ENCODE data around the gene ASPSCR1. TPM values are rescaled to one million over a fixed set of nuclear protein-coding genes. Genes with fewer than 3 reads are reported as not detected.

Gene ASPSCR1
- total RNA-seq, 1 donor from 2014 or later: 38.2 TPM

GRCh38 chr17:82052638-82053059, 75.2 kb downstream of the ASPSCR1 start:
- intact Hi-C loops (cut with micrococcal nuclease): loop anchor here (5.0 kb wide), 1 partner anchor 45 kb away; the partner anchor contains the start of gene FASN

GRCh38 chr17:82053130-82053529, 75.7 kb downstream of the ASPSCR1 start:
- intact Hi-C loops (cut with micrococcal nuclease): loop anchor here (5.0 kb wide), 1 partner anchor 44 kb away; the partner anchor contains the start of gene FASN

- intact Hi-C loops (cut with micrococcal nuclease): loop anchor here (5.0 kb wide), 1 partner anchor 44 kb away; the partner anchor contains the start of gene FASN
These were observed 76.3 kb downstream of the ASPSCR1 start for GRCh38 chr17:82053556-82054263.

DNA sequence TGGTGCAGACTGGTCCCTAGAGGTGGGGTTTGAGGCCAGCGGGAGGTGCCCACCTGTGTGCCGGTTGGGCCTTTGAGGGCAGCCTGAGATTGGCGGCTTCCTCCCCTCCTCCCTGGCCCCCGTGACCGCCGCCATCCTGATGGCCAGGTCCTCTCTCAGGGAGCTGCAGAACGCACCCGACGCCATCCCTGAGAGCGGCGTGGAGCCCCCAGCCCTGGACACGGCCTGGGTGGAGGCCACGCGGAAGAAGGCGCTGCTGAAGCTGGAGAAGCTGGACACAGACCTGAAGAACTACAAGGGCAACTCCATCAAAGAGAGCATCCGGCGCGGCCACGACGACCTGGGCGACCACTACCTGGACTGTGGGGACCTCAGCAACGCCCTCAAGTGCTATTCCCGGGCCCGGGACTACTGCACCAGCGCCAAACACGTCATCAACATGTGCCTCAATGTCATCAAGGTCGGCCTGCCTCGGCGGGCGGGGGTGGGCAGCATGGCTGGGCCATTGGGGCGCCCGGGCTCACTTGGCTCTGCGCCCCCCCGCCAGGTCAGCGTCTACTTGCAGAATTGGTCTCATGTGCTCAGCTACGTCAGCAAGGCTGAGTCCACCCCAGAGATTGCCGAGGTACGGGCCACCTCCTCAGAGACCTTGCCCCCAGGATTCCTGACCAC, 77.1 kb downstream of the ASPSCR1 start:
- intact Hi-C loops (cut with micrococcal nuclease): loop anchor here (5.0 kb wide), 1 partner anchor 43 kb away; the partner anchor contains the start of gene FASN

DNA sequence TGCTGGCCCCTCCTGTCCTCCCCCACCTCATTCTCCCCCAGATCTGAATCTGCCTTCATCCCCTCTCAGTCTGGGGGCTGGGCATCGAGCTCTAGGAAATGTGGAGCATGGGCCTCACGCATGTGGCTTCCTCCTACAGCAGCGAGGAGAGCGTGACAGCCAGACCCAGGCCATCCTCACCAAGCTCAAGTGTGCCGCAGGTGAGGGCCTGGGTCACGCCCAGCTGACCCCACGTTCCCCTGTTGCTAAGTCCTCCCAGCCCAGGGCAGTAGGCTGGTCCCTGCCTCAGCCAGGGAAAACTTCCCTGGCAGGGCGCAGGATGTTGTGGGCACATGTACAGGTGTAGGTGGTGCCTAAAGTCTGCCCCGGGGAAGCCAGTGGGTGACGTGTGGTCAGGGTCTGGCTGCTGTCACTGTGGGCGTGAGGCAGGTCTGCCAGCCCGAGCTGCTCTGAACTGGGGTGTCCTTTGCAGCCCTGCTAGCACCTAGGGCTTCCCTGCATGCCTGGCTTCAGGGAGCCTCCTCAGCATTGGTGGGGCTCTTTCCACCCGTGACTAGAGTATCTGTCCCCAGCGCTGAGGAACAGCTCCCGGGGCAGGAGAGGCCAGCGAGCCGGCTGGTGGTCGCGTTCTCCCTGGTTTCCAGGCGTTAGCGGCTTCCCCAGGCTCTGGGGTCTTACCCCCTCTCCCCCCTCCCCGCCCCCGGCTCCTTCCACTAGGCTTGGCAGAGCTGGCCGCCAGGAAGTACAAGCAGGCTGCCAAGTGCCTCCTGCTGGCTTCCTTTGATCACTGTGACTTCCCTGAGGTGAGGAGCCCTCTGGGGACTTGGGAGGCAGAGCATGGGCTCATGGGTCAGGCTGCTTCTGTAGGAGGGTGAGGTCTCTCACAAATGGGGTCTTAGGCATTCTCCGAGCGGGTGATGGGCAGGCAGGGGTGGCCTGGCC, 77.9 kb downstream of the ASPSCR1 start:
- intact Hi-C loops (cut with micrococcal nuclease): no loop called here

DNA sequence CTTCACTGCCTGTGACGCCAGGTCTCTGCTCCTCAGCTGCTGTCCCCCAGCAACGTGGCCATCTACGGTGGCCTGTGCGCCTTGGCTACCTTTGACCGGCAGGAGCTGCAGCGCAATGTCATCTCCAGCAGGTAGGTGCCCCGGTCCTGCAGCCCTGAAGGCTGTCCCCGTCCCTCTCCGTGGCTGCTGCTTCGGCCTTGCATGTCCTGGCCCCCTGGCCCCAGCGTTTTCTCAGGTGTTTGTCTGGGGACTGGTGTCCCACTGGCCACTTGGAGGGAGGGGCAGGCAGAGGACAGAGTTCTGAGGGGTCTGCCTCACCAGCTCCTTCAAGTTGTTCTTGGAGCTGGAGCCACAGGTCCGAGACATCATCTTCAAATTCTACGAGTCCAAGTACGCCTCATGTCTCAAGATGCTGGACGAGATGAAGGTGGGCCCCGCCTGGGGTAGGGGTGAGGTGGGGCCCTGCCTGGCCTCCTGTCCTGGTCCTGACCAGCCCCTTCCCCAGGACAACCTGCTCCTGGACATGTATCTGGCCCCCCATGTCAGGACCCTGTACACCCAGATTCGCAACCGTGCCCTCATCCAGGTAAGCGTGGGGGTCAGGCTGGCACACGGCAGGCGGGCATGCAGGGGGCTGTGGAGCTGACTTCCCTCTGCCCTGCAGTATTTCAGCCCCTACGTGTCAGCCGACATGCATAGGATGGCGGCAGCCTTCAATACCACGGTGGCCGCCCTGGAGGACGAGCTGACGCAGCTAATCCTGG, 78.7 kb downstream of the ASPSCR1 start:
- intact Hi-C loops (cut with micrococcal nuclease): no loop called here

DNA sequence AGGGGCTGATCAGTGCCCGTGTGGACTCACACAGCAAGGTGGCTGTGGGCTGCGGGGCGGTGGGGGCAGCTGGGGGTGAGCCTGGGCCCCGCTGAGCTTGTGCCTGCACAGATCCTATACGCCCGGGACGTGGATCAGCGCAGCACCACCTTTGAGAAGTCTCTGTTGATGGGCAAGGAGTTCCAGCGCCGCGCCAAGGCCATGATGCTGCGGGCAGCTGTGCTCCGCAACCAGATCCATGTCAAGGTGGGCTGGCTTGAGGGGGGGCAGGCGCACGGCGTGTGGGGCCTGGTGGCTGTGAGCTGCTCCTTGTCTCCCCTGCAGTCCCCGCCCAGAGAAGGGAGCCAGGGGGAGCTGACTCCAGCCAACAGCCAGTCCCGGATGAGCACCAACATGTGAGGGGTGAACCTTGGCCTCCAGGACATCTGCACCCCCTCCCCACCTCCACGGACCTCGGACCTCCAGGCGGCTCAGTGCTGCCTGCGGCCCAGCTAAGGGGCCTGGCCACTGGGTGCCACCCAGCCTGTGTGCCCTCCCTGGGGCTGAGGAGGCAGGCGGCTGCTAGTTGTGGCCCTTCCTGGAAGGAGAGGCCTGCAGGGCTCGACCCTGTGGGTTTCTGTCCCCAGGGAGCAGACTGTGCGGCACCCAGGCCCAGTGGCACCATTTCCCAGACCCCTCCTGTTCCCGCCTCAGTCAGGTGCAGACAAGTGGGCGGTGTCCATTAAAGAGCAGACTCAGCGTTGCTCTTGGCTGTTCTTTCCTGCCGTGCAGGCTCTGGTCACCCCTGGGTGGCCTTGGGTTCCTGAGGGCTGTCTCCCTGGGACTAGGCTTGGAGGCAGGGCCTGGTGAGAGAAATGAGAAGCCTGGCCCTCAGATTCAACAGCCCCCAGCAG, 79.5 kb downstream of the ASPSCR1 start:
- intact Hi-C loops (cut with micrococcal nuclease): no loop called here

DNA sequence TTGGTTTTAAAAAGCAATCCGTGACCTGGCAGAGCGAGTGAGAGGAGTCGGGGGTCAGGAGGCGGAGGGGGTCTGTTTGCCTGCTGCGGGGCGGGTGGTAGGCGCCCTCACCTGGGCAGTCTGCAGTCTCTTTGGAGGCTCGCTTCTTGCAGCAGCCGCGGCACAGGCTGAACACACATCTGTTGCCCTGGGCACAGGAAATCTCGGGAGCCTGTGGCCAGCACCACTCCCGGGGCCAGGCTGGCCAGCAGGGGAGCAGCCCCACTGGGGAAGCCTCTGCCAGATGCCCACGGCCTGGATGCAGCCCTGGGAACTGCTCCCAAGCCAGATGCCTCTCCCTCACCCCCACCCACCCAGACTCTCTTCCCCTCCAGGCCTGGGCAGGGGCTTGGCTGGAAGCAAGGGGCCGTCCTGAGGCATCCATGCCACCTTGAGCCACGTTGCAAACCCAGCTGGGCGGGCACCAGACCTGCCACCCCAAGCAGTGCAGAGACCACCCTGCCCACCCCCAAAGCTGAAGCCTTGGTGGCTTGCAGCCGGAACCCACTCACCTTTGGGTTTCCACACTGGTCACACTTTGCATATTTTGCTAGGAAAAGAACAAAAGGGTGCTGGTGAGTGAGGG, 80.9 kb downstream of the ASPSCR1 start:
- intact Hi-C loops (cut with micrococcal nuclease): no loop called here

DNA sequence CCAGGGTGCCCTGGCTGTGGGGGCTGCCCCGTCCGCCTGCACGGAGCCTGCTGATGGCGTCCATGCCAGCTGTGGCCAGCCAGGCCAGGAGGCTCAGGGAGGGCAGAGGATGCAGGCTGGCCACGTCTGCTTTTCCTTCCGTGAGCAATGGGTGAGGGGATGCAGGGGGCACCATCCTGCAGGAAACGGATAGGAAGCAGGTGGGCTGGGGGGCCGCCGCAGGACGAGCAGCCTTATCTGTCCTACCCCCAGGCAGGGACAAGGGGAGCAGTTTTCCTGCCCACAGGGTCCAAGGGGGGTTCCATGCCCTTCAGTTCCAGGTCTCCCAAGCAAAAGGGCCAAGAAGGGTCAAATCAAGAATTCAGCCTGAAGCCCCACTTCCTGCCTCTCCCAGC, 81.4 kb downstream of the ASPSCR1 start:
- intact Hi-C loops (cut with micrococcal nuclease): no loop called here

DNA sequence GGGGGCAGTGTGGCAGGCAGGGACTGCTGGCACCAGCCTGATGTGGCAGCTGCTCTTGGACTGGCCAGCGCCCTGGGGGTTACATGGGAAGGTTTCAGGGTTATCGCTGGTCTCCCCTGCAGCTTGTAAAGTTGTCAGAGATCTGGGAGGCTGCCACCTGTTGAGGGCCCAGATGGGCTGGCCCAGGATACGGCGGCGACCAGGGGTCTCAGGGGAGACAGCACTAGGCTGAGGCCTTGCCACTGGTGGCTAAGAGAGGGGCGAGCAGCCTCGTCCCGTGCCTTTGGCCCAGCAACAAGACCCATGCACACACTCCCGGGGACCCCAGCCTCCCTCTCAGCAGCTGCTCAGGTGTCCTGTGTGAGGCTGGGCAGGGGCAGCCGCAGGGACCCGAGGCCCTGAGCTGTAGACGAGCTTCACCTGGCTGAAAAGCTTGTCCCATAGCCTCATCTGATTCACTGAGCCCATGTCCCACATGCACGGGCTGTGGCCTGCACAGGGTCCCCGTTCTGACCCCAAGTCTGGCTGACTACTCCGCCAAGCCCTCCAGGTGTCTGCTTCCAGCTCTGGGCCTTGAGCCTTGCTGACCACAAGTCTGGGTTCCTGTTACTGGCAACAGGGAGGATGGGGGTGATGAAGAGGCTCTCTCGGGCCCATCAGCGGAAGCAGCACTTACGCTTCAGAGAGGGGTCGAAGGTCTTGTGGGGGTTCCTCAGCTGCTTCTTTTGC, 82.0 kb downstream of the ASPSCR1 start:
- intact Hi-C loops (cut with micrococcal nuclease): no loop called here

DNA sequence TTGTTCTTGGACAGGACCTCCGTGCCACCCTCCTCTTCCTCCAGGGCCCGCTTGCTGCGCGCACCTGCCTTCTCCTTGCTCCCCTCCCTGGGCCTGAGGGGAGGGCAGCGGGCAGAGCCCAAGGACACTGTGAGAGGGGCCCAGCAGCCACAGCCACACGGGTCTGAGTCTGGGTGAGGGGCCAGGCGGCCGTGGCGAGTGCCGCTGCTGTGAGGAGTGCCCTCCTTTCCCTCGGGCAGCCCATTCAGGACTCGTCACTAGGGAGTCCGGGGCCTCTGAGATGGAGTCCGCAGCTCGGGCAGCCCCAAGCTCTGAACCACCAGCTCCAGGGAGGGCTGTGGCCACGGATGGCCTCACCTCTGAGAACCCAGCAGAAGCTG, 82.6 kb downstream of the ASPSCR1 start:
- intact Hi-C loops (cut with micrococcal nuclease): no loop called here

DNA sequence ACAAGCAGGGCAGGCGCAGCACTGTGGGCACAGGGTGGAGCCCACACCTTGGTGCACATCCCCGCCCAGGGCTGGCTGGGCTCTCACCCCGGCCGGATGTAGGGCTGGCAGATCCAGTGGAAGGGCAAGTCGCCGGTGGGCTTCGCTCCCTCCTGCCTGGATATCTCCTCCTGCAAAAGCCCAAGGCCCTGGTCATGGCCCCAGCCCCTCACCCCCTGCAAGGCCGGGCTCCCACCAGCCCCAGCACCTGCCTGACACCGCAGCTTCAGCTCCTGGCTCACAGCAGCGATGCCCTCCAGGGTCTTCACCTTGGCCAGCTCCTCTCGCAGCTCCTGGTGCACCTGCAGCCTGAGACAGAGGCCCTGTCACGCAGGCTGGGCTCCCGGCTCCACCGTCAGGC, 83.2 kb downstream of the ASPSCR1 start:
- intact Hi-C loops (cut with micrococcal nuclease): no loop called here

GRCh38 chr17:82061047-82061925, 83.9 kb downstream of the ASPSCR1 start:
- intact Hi-C loops (cut with micrococcal nuclease): no loop called here

DNA sequence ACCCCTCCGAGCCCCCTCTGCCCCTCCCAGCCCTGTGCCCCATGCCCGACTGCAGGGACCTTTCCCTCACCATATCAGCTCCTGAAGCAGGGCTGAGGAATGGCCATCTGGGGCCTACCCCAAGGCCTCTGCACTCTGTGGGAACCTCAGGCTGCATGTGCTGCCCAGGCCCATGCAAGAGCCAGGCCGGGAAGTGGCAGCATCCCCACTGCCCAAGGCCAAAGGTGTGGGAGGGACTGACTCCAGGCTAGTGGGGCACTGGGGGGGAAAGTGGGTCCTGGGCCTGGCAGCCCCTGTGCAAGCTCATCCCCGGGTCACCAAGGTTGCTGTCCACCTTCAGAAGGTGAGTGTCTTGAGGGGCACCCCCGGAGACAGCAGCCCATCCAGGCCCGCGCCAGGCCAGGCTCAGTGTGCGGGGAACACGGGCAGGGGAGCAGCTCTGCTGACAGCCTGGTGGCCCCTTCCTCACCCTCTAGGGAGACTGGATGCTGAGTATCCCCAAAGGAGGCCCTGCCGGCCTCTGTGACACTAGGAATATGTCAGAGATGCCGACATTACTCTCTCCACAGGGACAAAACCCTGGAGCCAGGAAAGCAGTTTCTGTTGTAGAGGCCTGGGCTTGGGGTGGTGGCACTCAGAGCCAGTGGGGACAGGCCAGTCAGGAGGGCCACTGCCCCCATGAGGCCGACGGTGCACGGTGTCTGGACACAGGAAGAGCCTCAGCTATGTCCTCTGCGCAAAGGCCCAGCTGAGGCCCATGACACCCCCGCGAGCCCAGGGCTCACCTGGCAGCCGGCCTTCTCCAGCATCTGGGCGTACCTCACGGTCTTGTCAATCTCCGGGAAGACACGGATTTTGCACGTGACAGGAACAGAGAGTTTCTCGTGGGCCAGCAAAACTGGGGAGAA, 84.9 kb downstream of the ASPSCR1 start:
- intact Hi-C loops (cut with micrococcal nuclease): no loop called here

- intact Hi-C loops (cut with micrococcal nuclease): no loop called here
These were observed 85.5 kb downstream of the ASPSCR1 start for GRCh38 chr17:82062984-82063368.

Measured in T-helper 1 cell treated with Interleukin-12 subunit alpha and Interleukin-12 subunit beta and Interleukin-4 antibody, amounts not matched to agents 30 ng/mL and 1 ng/mL, for 36 hours (primary cell).